Spleen (tissue), 7 donors: Measurements from ENCODE around the gene GPD1L.

Experiments used
- POLR2A ChIP-seq, 3 donors: fragments of 450-650 bp; IDR thresholded peaks; one replicate each; pipeline ENCODE4 v1.5.1; 2017; ENCODE audit warnings: antibody characterized with exemption in 3 of 3, mild to moderate bottlenecking in 1 of 3
- POLR2AphosphoS5 ChIP-seq, 3 donors: sonication (generic); formaldehyde crosslinking; IDR thresholded peaks; one replicate each; pipeline ENCODE4 v1.5.1; 2017; ENCODE audit warnings: antibody characterized with exemption in 3 of 3
- TF ChIP-seq, protein P1 (sequence below), 11 experiments: fragments of 200-600 bp in 7 of 11; fragments of 450-650 bp in 4 of 11; sonication (generic) in 4 of 11; IDR thresholded peaks in 8 of 11; conservative IDR thresholded peaks in 3 of 11; 1 replicate in 7 of 11; 2 replicates in 4 of 11; pipeline versions ENCODE4 v1.4.0 to v1.8.0; 2016 to 2021; ENCODE audit warnings: antibody characterized with exemption in 11 of 11, inconsistent platforms in 4 of 11, mild to moderate bottlenecking in 1 of 11
- donor health status: DM: no; HTN: no; CAD: no; lungs with moderate emphysema.
- donor health status: DM: no; HTN: no; CAD: no.
- donor health status: DM: no; HTN: no; CAD: no.

DNA sequence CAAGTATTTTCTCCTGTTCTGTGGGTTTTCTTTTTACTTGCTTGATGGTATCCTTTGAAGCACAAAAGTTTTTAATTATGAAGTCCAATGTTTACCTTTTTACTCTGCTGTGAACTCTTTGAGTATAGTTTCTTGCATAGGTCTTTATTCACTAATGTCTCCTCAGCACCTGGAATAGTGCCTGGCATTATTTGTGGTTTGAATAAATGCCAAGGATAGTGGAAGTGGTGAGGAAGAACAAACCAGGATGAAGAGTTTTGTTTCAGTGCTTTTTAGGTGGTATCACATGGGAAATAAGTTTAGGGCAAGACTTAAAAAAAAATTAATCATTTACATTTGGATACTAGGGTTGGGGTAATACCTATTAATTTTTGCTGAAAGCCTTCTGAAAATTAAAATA is 25.7 kb downstream of the GPD1L start:
- TF ChIP-seq POLR2AphosphoS5 (IDR thresholded peaks at IDR 0.05) (no peak), POLR2A (IDR thresholded peaks at IDR 0.05) (no peak)
- TF ChIP-seq, protein P1, sequence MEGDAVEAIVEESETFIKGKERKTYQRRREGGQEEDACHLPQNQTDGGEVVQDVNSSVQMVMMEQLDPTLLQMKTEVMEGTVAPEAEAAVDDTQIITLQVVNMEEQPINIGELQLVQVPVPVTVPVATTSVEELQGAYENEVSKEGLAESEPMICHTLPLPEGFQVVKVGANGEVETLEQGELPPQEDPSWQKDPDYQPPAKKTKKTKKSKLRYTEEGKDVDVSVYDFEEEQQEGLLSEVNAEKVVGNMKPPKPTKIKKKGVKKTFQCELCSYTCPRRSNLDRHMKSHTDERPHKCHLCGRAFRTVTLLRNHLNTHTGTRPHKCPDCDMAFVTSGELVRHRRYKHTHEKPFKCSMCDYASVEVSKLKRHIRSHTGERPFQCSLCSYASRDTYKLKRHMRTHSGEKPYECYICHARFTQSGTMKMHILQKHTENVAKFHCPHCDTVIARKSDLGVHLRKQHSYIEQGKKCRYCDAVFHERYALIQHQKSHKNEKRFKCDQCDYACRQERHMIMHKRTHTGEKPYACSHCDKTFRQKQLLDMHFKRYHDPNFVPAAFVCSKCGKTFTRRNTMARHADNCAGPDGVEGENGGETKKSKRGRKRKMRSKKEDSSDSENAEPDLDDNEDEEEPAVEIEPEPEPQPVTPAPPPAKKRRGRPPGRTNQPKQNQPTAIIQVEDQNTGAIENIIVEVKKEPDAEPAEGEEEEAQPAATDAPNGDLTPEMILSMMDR (IDR thresholded peaks at IDR 0.05 in 8 of 11, conservative IDR thresholded peaks at IDR 0.05 in 3 of 11) = no peak
